ENCODE data around the gene PIK3R6. TPM values are rescaled to one million over a fixed set of nuclear protein-coding genes. Genes with fewer than 3 reads are reported as not detected.

Gene PIK3R6
- polyA plus RNA-seq, 1 of the 3 experiments (the other 2 are of a cell fraction) = 0.03 TPM

DNA sequence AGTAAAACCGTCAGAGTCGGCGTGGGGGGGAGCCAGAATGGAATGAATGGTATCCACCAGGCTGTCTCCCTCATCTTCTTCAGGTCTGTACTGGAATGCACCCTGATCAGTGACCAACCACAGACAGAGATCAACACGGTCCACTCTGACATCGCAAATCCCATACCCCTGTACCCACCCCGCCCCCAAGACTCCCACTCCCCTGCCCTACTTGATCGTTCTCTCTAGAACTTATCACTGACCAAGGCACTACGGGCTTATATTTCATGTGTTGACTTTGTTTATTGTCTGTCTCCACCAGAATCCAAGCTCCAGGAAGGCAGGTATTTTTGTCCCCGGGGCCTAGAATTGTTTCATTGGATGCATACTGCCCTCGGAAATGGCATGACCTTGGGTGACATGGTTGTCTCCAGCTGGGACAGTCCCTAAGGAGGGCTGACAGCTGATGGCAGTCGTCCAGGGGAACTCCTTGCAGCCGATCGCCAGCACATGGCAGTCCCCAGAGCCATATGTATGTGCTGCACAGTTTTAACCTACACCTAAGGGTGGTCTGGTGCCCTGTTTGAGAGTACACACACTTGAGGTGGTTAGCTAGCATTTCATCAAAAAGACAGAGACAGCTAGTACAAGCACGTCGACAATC, 67.8 kb downstream of the PIK3R6 start (continued):
- no peak for TF ChIP-seq SMC3 (IDR thresholded peaks at IDR 0.05; ENCODE audit: low read depth, low read length)
- no peak for TF ChIP-seq RAD21 (IDR thresholded peaks at IDR 0.05; ENCODE audit: low read length)
- no peak for TF ChIP-seq RXRA (IDR thresholded peaks at IDR 0.05; ENCODE audit: borderline replicate concordance, low read depth)
- no peak for TF ChIP-seq NRF1 (IDR thresholded peaks at IDR 0.05; ENCODE audit: low read depth, low read length)
- no peak for TF ChIP-seq YY1 (IDR thresholded peaks at IDR 0.05; ENCODE audit: low read depth)
- no peak for TF ChIP-seq FOSL2 (IDR thresholded peaks at IDR 0.05; ENCODE audit: borderline replicate concordance, low read depth)
- TF ChIP-seq, protein P1, sequence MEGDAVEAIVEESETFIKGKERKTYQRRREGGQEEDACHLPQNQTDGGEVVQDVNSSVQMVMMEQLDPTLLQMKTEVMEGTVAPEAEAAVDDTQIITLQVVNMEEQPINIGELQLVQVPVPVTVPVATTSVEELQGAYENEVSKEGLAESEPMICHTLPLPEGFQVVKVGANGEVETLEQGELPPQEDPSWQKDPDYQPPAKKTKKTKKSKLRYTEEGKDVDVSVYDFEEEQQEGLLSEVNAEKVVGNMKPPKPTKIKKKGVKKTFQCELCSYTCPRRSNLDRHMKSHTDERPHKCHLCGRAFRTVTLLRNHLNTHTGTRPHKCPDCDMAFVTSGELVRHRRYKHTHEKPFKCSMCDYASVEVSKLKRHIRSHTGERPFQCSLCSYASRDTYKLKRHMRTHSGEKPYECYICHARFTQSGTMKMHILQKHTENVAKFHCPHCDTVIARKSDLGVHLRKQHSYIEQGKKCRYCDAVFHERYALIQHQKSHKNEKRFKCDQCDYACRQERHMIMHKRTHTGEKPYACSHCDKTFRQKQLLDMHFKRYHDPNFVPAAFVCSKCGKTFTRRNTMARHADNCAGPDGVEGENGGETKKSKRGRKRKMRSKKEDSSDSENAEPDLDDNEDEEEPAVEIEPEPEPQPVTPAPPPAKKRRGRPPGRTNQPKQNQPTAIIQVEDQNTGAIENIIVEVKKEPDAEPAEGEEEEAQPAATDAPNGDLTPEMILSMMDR (IDR thresholded peaks at IDR 0.05) = no peak
- TF ChIP-seq GABPA (IDR thresholded peaks at IDR 0.05; ENCODE audit: low read depth) = no peak
- no peak for TF ChIP-seq TEAD4 (IDR thresholded peaks at IDR 0.05; ENCODE audit: borderline replicate concordance, insufficient read depth)
- no peak for TF ChIP-seq MEF2A (IDR thresholded peaks at IDR 0.05; ENCODE audit: borderline replicate concordance, low read depth)

DNA sequence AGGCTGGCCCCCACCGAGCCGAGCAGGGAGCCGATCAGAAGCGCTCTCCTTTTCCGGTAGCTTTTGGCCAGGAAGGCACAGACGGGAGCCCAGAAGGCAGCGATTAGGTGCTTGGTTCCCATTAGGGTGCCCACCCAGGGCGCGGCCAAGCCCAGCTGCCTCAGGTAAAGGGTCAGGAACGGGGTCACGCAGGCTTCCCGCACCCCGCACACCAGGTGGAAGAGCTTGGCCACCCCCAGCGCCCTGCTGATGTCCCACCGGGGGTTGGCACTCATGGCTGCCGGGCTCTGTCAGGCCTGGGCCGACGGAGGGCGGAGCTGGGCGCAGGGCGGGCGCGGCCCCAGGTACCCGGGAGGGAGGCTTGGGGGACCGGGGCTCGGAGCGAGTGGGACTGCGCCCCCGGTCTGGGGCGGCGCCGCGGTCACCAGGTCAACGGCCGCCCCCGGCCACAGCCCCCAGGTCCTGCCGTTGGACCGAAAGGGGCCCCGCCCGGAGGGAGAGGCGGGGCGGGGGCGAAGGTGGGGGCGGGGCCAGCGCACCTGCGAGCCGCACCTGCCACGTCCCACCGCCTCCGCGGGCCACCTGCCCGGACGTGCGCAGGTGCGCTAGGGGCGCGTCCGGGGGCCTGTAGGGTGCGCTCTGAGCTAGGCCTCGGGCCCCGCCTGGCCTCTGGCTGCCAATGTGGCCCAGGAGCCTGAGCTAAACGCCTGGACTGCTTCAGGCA, 68.5 kb downstream of the PIK3R6 start, which contains the start of gene MFSD6L:
MFSD6L (minus strand) TSS at position 520 of the 724 bp plus-strand sequence; CDS start at position 275, 245 bp downstream.
- TF ChIP-seq, protein P2, sequence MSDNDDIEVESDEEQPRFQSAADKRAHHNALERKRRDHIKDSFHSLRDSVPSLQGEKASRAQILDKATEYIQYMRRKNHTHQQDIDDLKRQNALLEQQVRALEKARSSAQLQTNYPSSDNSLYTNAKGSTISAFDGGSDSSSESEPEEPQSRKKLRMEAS (IDR thresholded peaks at IDR 0.05; ENCODE audit: low read depth) = no peak
- TF ChIP-seq FOXM1 (IDR thresholded peaks at IDR 0.05; ENCODE audit: low read depth) = no peak
- TF ChIP-seq, protein P3, sequence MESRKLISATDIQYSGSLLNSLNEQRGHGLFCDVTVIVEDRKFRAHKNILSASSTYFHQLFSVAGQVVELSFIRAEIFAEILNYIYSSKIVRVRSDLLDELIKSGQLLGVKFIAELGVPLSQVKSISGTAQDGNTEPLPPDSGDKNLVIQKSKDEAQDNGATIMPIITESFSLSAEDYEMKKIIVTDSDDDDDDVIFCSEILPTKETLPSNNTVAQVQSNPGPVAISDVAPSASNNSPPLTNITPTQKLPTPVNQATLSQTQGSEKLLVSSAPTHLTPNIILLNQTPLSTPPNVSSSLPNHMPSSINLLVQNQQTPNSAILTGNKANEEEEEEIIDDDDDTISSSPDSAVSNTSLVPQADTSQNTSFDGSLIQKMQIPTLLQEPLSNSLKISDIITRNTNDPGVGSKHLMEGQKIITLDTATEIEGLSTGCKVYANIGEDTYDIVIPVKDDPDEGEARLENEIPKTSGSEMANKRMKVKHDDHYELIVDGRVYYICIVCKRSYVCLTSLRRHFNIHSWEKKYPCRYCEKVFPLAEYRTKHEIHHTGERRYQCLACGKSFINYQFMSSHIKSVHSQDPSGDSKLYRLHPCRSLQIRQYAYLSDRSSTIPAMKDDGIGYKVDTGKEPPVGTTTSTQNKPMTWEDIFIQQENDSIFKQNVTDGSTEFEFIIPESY (IDR thresholded peaks at IDR 0.05; ENCODE audit: borderline replicate concordance, low read depth) = no peak
- Histone ChIP-seq H3K36me3 (replicated peaks in 1 of 2; ENCODE audit: control insufficient read depth in 1 of 2, insufficient read depth in 2 of 2, low read length in 1 of 2) (no peaks in the 10 kb centered on the region), H3K4me1 (ENCODE audit: control insufficient read depth in 1 of 2, insufficient read depth in 2 of 2, low read depth in 1 of 2, low read length in 1 of 2) (no peaks in the 10 kb centered on the region), H2AFZ (ENCODE audit: low read depth) (no peak within 1 kb of the TSS), H3K9me3 (no peaks in the 10 kb centered on the region), H3K27me3 (ENCODE audit: insufficient read depth) (peaks cover 54% of the 10 kb centered on the region), H3F3A (replicated peaks; ENCODE audit: insufficient read depth) (no peaks in the 10 kb centered on the region), H3K9ac (no peak within 1 kb of the TSS), H3K27ac (ENCODE audit: low read depth in 2 of 2, low read length in 1 of 2) (no peak within 1 kb of the TSS), H3K4me2 (no peak within 1 kb of the TSS), H3K9me2 (no peaks in the 10 kb centered on the region), H3K4me3 (ENCODE audit: low read depth in 2 of 2, low read length in 1 of 2) (no peak within 1 kb of the TSS), H4K20me1 (ENCODE audit: insufficient read depth) (no peaks in the 10 kb centered on the region), H3K79me2 (ENCODE audit: insufficient read depth) (no peaks in the 10 kb centered on the region)
- WGBS (ENCODE audit: low lambda C conversion rate) = 46% methylated on average over 20 of the region's 62 CpGs
- POLR2A ChIA-PET = no interaction called here
- CTCF ChIA-PET = interaction anchor here (1.2 to 2.2 kb wide), 2 partner anchors 13 to 22 kb away, joined by 3 to 15 read pairs; no protein-coding TSS in a partner anchor
- no peak for DNase-seq
